ENCODE measurements around the gene ALPP.
"Not testable (repeated sequence)": the region's sequence is repeated elsewhere in the genome, so short reads cannot be mapped to it uniquely, and the experiment has no call there.

The ALPP gene

GRCh38 chr2:232378735-232379151, at the start of gene ALPP:
Gene ALPP (plus strand): TSS chr2:232378751. CDS start chr2:232378803, 52 bp downstream.
- not testable (repeated sequence) for DNase-seq (ENCODE audit: low read depth)

GRCh38 chr2:232329716-232330067, 48.9 kb upstream of the ALPP start:
- DNase-seq (ENCODE audit: low read depth) = no peak

GRCh38 chr2:232330068-232330999, 48.2 kb upstream of the ALPP start:
- DNase-seq (ENCODE audit: low read depth) = no peak

GRCh38 chr2:232331061-232331460, 47.5 kb upstream of the ALPP start:
- DNase-seq (ENCODE audit: low read depth) = not testable (repeated sequence)

- not testable (repeated sequence) for DNase-seq (ENCODE audit: low read depth)
Measured at GRCh38 chr2:232331641-232332040, 46.9 kb upstream of the ALPP start.

GRCh38 chr2:232332244-232332939, 46.2 kb upstream of the ALPP start:
- not testable (repeated sequence) for DNase-seq (ENCODE audit: low read depth)

- no peak for DNase-seq (ENCODE audit: low read depth)
Measured at GRCh38 chr2:232332940-232333259, 45.7 kb upstream of the ALPP start.

- DNase-seq (ENCODE audit: low read depth) = no peak
Measured at GRCh38 chr2:232333361-232334135, 45.0 kb upstream of the ALPP start.

- DNase-seq (ENCODE audit: low read depth) = not testable (repeated sequence)
Measured at GRCh38 chr2:232334136-232334884, 44.2 kb upstream of the ALPP start.

- DNase-seq (ENCODE audit: low read depth) = not testable (repeated sequence)
Measured at GRCh38 chr2:232334885-232335205, 43.7 kb upstream of the ALPP start.

GRCh38 chr2:232335206-232335858, 43.2 kb upstream of the ALPP start:
- not testable (repeated sequence) for DNase-seq (ENCODE audit: low read depth)

GRCh38 chr2:232335859-232336215, 42.7 kb upstream of the ALPP start:
- DNase-seq (ENCODE audit: low read depth) = no peak

GRCh38 chr2:232336241-232336736, 42.3 kb upstream of the ALPP start:
- DNase-seq (ENCODE audit: low read depth) = no peak

- no peak for DNase-seq (ENCODE audit: low read depth)
Measured at GRCh38 chr2:232336981-232337720, 41.4 kb upstream of the ALPP start.

GRCh38 chr2:232338094-232338758, 40.3 kb upstream of the ALPP start:
- not testable (repeated sequence) for DNase-seq (ENCODE audit: low read depth)

GRCh38 chr2:232338759-232339106, 39.8 kb upstream of the ALPP start:
- DNase-seq (ENCODE audit: low read depth) = no peak

GRCh38 chr2:232339121-232340081, 39.1 kb upstream of the ALPP start:
- DNase-seq (ENCODE audit: low read depth) = no peak

GRCh38 chr2:232340171-232340935, 38.2 kb upstream of the ALPP start:
- no peak for DNase-seq (ENCODE audit: low read depth)

Measured in activated T-helper 1 cell treated with Interleukin-2 at 50 U/mL for 16 hours (primary cell).